GM19467 (cell line): ENCODE measurements around the gene SLC25A26.
"Not testable (repeated sequence)": the region's sequence is repeated elsewhere in the genome, so short reads cannot be mapped to it uniquely, and the experiment has no call there.

Experiments used
- ATAC-seq: cut with Tn5 transposase; IDR thresholded peaks from one replicate; pipeline ENCODE4 v1.9.1; 2021; ENCODE audit warnings: mild to moderate bottlenecking, moderate library complexity; ENCODE audit not compliant: unreplicated experiment

Gene SLC25A26

DNA sequence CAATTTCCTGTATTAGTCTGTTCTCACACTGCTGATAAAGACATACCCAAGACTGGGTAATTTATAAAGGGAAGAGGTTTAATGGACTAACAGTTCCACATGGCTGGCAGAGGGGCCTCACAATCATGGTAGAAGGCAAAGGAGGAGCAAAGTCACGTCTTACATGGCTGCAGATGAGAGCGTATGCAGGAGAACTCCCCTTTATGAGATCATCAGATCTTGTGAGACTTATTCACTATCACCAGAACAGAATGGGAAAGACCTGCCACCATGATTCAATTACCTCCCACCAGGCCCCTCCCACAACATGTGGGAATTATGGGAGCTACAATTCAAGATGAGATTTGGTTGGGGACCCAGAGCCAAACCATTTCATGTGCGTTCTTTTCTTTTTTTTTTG lies 5.3 kb downstream of the SLC25A26 start:
- ATAC-seq, result not testable (repeated sequence)

GRCh38 chr3:66227051-66227450 lies 6.2 kb downstream of the SLC25A26 start:
- ATAC-seq, result no peak

DNA sequence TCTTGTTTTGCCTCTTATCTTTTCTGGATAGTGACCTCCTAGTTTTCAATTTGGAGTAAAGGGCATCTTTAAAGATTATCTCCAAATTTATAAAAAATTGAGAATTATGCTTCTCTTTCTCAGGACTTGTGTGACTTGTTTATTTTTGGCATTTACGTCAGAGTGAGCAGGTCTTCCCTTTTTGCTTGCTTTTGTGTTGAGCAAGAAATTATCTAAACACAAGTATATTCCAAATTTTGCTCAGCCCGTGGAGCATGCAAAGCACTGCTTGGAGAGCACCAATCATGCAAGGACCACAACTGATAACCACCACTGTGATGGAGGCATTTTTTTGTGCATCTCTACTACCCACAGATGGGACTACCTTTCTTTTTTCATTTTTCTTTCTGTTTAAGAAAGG lies 7.1 kb downstream of the SLC25A26 start:
- ATAC-seq, result no peak

GRCh38 chr3:66228707-66229106 lies 7.9 kb downstream of the SLC25A26 start:
- ATAC-seq, result no peak

GRCh38 chr3:66229931-66230330 lies 9.1 kb downstream of the SLC25A26 start:
- no peak for ATAC-seq

DNA sequence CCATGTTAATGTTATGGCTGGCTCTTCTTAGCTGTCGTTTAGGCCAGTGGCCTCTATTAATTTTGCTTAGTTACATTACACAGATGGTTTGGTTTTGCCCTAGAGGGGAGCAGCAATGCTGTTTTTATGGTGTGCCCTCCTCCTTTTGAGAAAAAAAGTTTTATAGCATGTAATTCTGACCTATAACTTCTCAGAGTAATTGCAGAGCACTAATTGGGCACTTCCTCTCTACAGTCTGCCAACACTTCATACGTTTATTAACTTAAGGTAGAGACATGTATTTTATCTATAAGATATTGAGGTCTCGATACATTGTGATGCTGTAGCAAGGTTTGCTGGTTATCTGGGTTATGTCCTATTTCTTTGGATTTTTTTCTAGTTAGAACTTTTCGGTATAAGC lies 12.2 kb downstream of the SLC25A26 start:
- ATAC-seq, result no peak

- no peak for ATAC-seq
Observed at GRCh38 chr3:66236281-66236680, 15.5 kb downstream of the SLC25A26 start.

GRCh38 chr3:66237552-66237951 lies 16.8 kb downstream of the SLC25A26 start:
- no peak for ATAC-seq

- no peak for ATAC-seq
Observed at GRCh38 chr3:66239513-66240123, 18.8 kb downstream of the SLC25A26 start.

- ATAC-seq, result no peak
Observed at GRCh38 chr3:66241466-66241865, 20.7 kb downstream of the SLC25A26 start.

DNA sequence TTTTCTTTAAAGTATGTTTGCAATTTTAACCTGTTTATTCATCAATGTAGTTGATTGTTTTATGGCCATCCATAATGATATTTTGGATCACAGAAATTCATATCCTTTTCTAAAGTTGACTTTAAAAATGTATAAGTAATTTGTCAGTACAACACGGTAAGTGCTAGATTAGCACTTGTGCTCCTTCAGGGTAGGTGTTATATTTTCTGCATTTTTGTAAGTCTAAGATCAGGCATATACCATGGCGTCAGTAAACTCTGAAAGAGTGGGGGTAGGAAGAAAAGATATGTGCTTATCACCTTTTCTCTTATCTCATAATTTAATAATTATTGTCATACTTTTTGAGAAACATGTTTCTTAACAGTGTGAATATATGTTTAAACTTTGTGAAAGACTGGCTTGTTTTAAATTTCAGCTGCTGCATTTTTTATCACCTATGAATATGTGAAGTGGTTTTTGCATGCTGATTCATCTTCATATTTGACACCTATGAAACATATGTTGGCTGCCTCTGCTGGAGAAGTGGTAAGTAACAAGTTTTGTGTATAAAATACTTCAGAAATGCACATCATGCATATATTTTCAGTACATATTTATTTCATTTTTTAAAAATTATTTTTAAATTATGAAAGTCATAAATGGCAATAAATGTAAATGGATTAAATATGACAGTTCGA lies 22.1 kb downstream of the SLC25A26 start:
- ATAC-seq, result no peak

DNA sequence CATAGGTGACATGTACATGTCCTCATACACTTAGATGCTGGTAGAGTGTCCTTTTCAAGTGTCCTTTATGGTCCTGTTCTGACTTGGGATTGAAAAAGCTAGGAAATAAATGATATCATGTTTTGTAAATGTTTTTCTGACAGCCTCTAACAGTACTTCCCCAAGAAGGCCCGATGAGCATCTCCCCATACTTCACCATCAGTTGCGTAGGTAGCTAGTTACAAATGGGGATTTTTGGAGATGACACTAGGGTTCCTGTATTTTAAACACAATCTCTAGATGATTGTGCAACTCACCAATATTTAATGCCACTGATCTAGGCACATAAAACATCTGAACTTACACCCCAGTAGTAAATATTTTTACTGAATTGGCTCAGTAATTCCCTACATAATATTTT lies 27.8 kb downstream of the SLC25A26 start:
- no peak for ATAC-seq

DNA sequence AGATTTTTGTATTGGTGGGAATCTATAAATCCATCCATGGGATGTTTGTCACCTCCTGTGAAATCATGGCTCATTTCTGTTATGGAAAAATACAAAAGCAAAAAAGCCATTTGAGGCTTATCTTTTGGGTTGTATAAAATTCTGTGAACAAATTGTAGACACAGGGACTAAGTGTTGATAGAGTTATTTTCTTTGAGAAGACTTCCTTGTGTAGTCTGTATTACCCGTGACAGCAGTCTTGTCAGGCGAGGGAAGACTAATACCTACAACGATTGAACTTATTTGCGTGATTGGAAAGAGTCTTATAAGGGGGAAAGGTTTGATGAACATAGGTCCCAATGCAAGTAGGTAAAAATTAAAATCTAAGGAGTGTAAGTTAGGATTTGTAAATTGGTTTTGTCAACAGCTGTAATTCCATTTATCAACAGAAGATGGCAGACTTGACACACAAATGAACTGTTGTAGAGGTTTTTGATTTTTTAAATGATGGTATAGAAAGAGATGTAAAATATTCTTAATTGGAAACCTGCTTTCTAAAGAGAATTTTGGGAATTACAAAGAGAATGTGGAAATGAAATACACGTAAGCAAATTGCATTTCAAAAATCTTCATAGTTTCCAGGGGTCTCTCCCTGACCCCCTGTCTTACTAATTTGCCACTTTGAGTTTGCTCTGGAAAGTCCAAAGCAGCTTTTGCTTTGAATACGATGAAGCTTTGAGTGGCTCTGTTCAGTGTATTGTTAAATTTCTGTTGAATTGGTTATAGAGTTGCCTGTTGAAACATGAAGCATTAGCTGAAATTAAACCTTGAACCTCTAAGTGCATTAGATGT lies 33.2 kb downstream of the SLC25A26 start:
- no peak for ATAC-seq

- no peak for ATAC-seq
Observed at GRCh38 chr3:66255865-66256264, 35.1 kb downstream of the SLC25A26 start.

DNA sequence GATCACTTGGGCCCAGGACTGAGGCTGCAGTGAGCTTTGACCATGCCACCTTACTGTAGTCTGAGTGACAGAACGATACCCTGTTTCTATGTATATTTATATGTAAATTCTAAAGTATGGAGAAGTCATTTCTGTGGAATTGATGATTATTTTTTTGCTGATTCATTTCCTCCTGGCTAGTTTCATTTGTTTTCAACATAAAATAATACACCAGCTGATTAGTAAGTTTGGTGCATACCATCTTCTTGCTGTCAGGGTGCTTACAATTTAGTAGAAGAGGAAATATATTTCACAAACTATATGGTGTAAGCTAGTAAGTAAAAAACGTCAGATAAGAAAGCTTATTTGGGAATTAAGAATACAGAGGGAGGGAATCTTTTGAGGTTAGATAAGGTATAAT lies 36.0 kb downstream of the SLC25A26 start:
- no peak for ATAC-seq

- ATAC-seq, result no peak
Observed at GRCh38 chr3:66259566-66260255, 38.9 kb downstream of the SLC25A26 start.

DNA sequence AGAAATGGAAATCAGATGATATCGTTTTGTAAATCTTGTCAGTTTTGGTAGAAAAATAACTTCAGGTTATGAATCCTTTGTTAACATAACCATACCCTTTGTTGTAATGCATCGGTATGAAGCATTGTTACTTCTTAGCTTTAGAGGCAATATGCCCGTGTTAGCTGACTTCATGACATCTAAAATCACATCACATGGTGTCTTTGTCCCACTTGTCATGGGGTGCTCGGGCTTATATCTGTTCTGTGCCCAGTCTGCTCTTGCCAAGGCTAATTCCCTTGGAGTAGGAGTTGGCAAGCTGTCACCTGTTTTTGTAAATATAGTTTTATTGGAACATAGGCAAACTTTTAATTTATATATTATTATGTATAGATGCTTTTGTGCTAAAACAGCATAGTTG lies 39.6 kb downstream of the SLC25A26 start:
- no peak for ATAC-seq

GRCh38 chr3:66261355-66261754 lies 40.6 kb downstream of the SLC25A26 start:
- no peak for ATAC-seq

GRCh38 chr3:66265649-66266048 lies 44.8 kb downstream of the SLC25A26 start:
- no peak for ATAC-seq

DNA sequence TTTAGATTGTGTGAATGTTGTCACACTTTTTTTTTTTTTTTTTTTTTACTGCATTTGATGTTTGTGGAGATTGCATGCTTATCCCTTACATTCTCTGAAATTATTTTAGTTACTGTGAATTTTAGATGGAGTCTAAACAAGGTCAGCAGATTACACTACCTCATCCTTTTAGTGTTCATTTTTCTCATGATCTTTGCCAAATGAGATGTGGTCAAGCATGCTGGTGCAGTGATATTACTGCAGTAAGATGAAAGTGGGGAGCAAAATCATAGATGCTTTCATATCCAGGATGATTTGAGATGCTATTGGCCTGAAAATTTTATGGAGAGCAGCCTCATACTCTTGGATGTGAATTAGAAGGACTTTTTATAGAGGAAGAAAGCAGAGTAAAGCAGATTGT lies 45.8 kb downstream of the SLC25A26 start:
- ATAC-seq, result no peak

DNA sequence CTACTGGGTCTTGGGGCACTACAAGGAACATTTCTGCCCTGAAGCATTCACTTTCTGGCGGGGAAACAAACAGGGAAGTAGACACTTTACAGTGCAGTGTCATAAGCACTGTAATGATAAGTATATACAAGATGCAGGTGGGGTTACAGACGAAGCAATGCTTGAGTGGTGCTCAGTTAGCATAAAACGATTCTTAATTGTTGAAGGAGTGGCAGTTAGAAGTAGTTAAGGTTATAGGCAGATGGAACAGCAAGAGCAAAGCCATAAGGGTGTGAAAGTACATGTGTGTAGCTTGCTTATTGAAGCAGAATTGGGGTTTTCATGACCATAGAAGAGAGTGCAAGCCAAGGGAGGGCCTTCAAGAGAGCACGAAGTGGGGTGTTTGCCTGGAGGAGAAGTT lies 46.2 kb downstream of the SLC25A26 start:
- no peak for ATAC-seq
